Neutrophil (primary cell): ENCODE measurements around the gene FUT8.

Experiments used
- H3K27ac ChIP-seq: fragments of 200-600 bp; sonication (generic); 2 replicates; pipeline ENCODE4 v1.5.1; 2016; ENCODE audit warnings: mild to moderate bottlenecking, moderate library complexity
- H3K27me3 ChIP-seq: fragments of 200-600 bp; sonication (generic); 2 replicates; pipeline ENCODE4 v1.6.0; 2016; ENCODE audit warnings: mild to moderate bottlenecking
- H3K36me3 ChIP-seq: fragments of 200-600 bp; sonication (generic); 2 replicates; pipeline ENCODE4 v1.5.1; 2017
- H3K4me1 ChIP-seq, 2 experiments: fragments of 200-600 bp in 1 of 2; sonication (generic) in 1 of 2; 1 replicate in 1 of 2; 2 replicates in 1 of 2; pipeline versions ENCODE4 v1.5.1 to v1.6.1; 2013 to 2016; ENCODE audit warnings: low read depth in 1 of 2, low read length in 1 of 2, mild to moderate bottlenecking in 1 of 2, moderate library complexity in 1 of 2; ENCODE audit not compliant: control insufficient read depth in 1 of 2, insufficient read depth in 1 of 2
- H3K4me3 ChIP-seq, 2 experiments: fragments of 200-600 bp in 1 of 2; sonication (generic) in 1 of 2; 1 replicate in 1 of 2; 2 replicates in 1 of 2; pipeline ENCODE4 v1.5.1; 2013 to 2016; ENCODE audit warnings: low read depth in 1 of 2, low read length in 1 of 2, mild to moderate bottlenecking in 1 of 2, moderate library complexity in 1 of 2
- H3K9me3 ChIP-seq: fragments of 200-600 bp; sonication (generic); 2 replicates; pipeline ENCODE4 v1.5.1; 2016
- TF ChIP-seq, protein P1 (sequence below): fragments of 200-600 bp; sonication (generic); IDR thresholded peaks from 2 replicates; pipeline ENCODE4 v1.5.1; 2016; ENCODE audit warnings: antibody characterized with exemption

The FUT8 gene

DNA sequence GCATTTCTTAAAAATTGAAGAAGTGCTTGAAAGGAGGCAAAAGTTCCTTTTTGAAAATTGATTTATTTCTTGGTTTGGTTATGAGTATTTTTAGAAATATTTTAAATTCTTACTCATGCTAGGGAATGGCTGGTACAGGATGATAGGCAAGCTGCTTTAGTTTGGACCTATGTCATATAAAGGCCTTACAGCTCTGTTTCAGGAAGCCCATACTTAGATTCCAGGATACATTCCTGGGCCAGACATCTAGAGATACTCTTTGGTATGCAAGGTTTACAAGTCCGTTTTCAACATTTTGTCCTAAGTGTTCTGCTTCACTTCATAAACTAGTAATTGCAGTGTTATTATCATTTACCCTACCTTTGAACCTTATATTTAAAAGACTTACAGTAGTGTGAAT is 186.8 kb downstream of the FUT8 start:
- no peaks in the 10 kb centered on the region for H3K27me3 ChIP-seq
- no peak overlapping the region for H3K4me3 ChIP-seq
- H3K9me3 ChIP-seq = no peaks in the 10 kb centered on the region
- H3K36me3 ChIP-seq = no peaks in the 10 kb centered on the region
- H3K4me1 ChIP-seq = no peaks in the 10 kb centered on the region
- no peak overlapping the region for H3K27ac ChIP-seq
- TF ChIP-seq, protein P1, sequence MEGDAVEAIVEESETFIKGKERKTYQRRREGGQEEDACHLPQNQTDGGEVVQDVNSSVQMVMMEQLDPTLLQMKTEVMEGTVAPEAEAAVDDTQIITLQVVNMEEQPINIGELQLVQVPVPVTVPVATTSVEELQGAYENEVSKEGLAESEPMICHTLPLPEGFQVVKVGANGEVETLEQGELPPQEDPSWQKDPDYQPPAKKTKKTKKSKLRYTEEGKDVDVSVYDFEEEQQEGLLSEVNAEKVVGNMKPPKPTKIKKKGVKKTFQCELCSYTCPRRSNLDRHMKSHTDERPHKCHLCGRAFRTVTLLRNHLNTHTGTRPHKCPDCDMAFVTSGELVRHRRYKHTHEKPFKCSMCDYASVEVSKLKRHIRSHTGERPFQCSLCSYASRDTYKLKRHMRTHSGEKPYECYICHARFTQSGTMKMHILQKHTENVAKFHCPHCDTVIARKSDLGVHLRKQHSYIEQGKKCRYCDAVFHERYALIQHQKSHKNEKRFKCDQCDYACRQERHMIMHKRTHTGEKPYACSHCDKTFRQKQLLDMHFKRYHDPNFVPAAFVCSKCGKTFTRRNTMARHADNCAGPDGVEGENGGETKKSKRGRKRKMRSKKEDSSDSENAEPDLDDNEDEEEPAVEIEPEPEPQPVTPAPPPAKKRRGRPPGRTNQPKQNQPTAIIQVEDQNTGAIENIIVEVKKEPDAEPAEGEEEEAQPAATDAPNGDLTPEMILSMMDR = no peak

DNA sequence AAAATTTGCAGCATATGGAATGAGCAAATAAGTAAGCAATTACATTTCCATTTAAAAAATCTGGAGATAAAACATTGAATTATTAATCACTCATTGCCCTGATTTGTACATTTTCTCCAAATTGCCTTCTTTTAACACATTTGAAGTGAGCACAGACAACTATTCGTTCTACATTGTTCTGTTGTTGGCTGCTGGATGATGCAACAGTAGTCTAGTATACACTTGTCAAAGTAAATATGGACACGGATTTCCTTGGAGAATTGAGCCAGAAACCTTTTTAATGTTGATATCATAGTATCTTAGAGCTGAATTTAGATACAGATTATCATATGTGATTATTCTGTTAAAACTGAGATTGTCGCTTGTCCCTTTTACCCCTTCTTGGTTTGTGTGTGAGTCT is 188.2 kb downstream of the FUT8 start:
- Histone ChIP-seq H3K27ac (no peak overlapping the region), H3K4me3 (no peak overlapping the region), H3K4me1 (no peaks in the 10 kb centered on the region), H3K27me3 (no peaks in the 10 kb centered on the region), H3K36me3 (no peaks in the 10 kb centered on the region), H3K9me3 (no peaks in the 10 kb centered on the region)
- TF ChIP-seq, protein P1 = no peak

DNA sequence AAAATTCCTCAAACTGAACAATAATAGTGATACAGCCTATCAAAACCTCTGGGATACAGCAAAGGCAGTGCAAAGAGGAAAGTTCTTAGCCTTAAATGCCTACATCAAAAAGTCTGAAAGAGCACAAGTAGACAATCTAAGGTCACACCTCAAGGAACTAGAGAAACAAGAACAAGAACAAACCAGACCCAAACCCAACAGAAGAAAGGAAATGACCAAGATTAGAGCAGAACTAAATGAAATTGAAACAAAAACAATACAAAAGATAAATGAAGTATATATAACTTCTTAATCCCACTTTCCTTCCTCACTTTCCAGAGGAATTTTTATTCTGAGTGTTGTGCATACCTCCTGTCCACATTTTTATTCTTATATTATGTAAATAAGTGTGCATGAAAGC is 192.0 kb downstream of the FUT8 start:
- Histone ChIP-seq H3K36me3 (no peaks in the 10 kb centered on the region), H3K4me1 (no peaks in the 10 kb centered on the region), H3K27me3 (no peaks in the 10 kb centered on the region), H3K4me3 (no peak overlapping the region), H3K9me3 (no peaks in the 10 kb centered on the region), H3K27ac (no peak overlapping the region)
- TF ChIP-seq, protein P1 = no peak

DNA sequence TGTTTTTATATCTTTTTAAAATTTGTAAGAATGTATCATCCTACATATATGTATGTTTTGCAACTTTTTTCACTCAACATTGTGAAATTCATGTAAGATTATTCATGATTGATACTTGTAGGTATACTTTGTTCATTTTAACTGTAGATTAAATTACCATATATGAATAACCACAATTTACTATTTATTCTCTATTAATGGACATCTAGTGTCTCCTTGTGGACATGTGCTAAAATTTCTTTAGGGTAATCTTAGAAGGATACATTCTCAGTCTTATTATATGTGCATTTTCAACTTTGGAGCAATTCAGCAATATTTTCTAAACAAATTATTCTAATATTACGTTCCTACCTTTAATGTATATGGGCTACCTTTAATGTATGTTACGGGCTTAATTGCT is 192.4 kb downstream of the FUT8 start:
- Histone ChIP-seq H3K36me3 (no peaks in the 10 kb centered on the region), H3K27ac (no peak overlapping the region), H3K27me3 (no peaks in the 10 kb centered on the region), H3K4me1 (no peaks in the 10 kb centered on the region), H3K4me3 (no peak overlapping the region), H3K9me3 (no peaks in the 10 kb centered on the region)
- TF ChIP-seq, protein P1 = no peak

DNA sequence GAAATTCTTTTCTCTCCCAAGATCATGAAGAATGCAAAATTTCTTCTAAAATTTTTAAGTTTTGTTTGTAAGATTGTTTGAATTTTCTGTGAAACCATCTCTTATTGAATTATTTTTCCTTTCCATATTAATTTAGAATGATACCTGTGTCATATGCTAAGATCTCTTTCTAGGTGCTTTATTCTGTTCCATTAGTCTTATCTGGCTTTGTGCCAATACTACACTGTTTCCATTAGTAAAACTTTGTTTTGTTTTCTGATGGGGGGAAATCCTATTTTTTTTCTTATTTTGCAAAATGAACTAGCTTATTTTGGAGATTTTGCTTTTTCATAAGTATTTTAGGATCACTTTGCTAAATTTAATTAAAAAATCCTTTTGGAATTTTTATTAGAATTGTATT is 193.9 kb downstream of the FUT8 start:
- no peaks in the 10 kb centered on the region for H3K36me3 ChIP-seq
- TF ChIP-seq, protein P1 = no peak
- no peaks in the 10 kb centered on the region for H3K9me3 ChIP-seq
- H3K27ac ChIP-seq = no peak overlapping the region
- no peak overlapping the region for H3K4me3 ChIP-seq
- no peaks in the 10 kb centered on the region for H3K4me1 ChIP-seq
- no peaks in the 10 kb centered on the region for H3K27me3 ChIP-seq

DNA sequence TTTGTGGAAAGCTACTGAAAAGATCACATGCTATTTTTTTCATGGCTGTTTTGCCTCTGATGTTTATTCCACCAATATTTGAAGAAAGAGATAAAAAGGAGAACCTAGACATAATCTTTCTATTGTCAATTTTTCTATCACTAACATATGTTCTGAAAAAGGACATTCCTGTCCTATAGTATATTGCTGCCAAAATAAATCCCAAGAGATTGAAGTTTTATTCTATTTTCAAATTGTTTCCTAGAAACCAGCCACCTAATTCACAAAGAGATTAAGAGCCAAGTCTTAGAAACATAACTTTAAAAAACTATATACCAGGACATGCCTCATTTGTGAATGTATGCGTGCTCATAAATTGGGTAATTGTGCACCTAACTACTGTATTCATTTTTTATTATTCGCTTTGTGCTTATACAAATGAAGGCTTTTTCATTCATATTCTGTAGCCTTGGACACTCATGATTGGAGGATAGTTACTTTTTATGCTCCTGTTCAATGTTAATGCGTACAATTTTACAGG is 200.7 kb downstream of the FUT8 start:
- H3K27ac ChIP-seq = no peak overlapping the region
- H3K4me1 ChIP-seq = no peaks in the 10 kb centered on the region
- TF ChIP-seq, protein P1 = no peak
- no peak overlapping the region for H3K4me3 ChIP-seq
- H3K27me3 ChIP-seq = no peaks in the 10 kb centered on the region
- H3K9me3 ChIP-seq = no peaks in the 10 kb centered on the region
- H3K36me3 ChIP-seq = no peaks in the 10 kb centered on the region
